Smooth muscle cell (in vitro differentiated cells): ENCODE results near the gene SFI1. TPM values are rescaled to one million over a fixed set of nuclear protein-coding genes. Genes with fewer than 3 reads are reported as not detected.

Experiments used
- DNase-seq: peaks from one replicate; lab custom pipeline; 2025; ENCODE audit not compliant: unreplicated experiment; lab: John Stamatoyannopoulos, UW
- H2AFZ ChIP-seq: fragments of 200-600 bp; sonication (generic); 2 replicates; pipeline ENCODE4 v1.6.0; 2016; ENCODE audit warnings: antibody characterized with exemption, low read depth, mild to moderate bottlenecking
- H3F3A ChIP-seq: fragments of 200-600 bp; sonication (generic); 2 replicates; pipeline ENCODE4 v1.6.0; 2017; ENCODE audit warnings: antibody characterized with exemption, low read depth
- H3K27ac ChIP-seq: fragments of 200-600 bp; sonication (generic); 2 replicates; pipeline ENCODE4 v1.5.1; 2016; ENCODE audit warnings: low read depth, mild to moderate bottlenecking
- H3K27me3 ChIP-seq: fragments of 200-600 bp; sonication (generic); 2 replicates; pipeline ENCODE4 v1.6.1; 2016; ENCODE audit warnings: low read depth, mild to moderate bottlenecking
- H3K36me3 ChIP-seq: fragments of 200-600 bp; sonication (generic); 2 replicates; pipeline ENCODE4 v1.5.1; 2016; ENCODE audit warnings: low read depth
- H3K4me1 ChIP-seq: fragments of 200-600 bp; sonication (generic); 2 replicates; pipeline ENCODE4 v1.5.1; 2016; ENCODE audit warnings: low read depth
- H3K4me2 ChIP-seq: fragments of 200-600 bp; sonication (generic); 2 replicates; pipeline ENCODE4 v1.6.0; 2016; ENCODE audit warnings: mild to moderate bottlenecking
- H3K4me3 ChIP-seq: fragments of 200-600 bp; sonication (generic); 2 replicates; pipeline ENCODE4 v1.5.1; 2016; ENCODE audit warnings: mild to moderate bottlenecking
- H3K79me2 ChIP-seq: fragments of 200-600 bp; sonication (generic); 2 replicates; pipeline ENCODE4 v1.6.0; 2016; ENCODE audit warnings: low read depth, mild to moderate bottlenecking
- H3K9ac ChIP-seq: fragments of 200-600 bp; sonication (generic); 2 replicates; pipeline ENCODE4 v1.6.0; 2016; ENCODE audit warnings: low read depth
- H3K9me3 ChIP-seq: fragments of 200-600 bp; sonication (generic); replicated peaks from 2 replicates; pipeline ENCODE4 v1.5.1; 2016; ENCODE audit warnings: low read depth
- H4K20me1 ChIP-seq: fragments of 200-600 bp; sonication (generic); 2 replicates; pipeline ENCODE4 v1.6.0; 2016; ENCODE audit warnings: low read depth
- WGBS: methylation state at CpG from one replicate; pipeline ENCODE4 v1.1.7; 2016; ENCODE audit warnings: low lambda C conversion rate; 5-methylcytosine and 5-hydroxymethylcytosine counted together
- polyA plus RNA-seq: library from polyadenylated mRNA; unstranded; fragments of >200 nt; fragmentation: Nextera tagmentation; extraction: Ambion mirVana; gene quantifications from 2 replicates; pipeline ENCODE4 v1.2.1, GENCODE V29; 2016
- total RNA-seq: library from RNA; depleted of rRNA; stranded (reverse); fragments of >200 nt; gene quantifications from 2 replicates; pipeline ENCODE4 v1.2.3, GENCODE V29; 2014
- TF ChIP-seq, protein P1 (sequence below): fragments of 200-600 bp; sonication (generic); IDR thresholded peaks from 2 replicates; pipeline ENCODE4 v1.5.1; 2017; ENCODE audit warnings: borderline replicate concordance, mild to moderate bottlenecking, antibody characterized with exemption; ENCODE audit not compliant: insufficient read depth, poor library complexity, severe bottlenecking

The SFI1 gene
- total and polyA plus RNA-seq, 2 experiments from 2014 or later, result 8.7 to 26.9 TPM

DNA sequence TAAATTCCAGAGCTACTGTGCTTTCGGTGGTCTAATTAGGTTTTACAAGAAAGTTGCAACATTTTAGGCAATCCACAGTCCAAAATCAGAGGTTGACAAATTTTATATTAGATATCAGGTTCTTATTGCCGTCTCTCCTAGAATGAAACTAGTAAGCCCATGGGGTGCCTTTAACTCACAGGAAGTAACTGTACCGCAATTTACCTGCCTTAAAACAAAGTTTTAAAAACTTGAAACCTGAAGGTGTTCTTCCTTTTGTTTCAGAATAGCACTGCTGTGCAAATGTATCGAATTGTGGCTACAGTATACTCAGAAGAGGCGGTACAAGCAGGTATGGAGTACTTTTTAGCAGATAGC lies 88.4 kb downstream of the SFI1 start:
- Histone ChIP-seq H3K27ac (peak overlapping the region; percentile 95), H3K4me3 (no peak overlapping the region), H3K9me3 (no peaks in the 10 kb centered on the region), H3K4me2 (peak overlapping the region; percentile 7), H3K36me3 (no peaks in the 10 kb centered on the region), H3K9ac (no peak overlapping the region), H2AFZ (no peak overlapping the region), H3K4me1 (peaks cover 7% of the 10 kb centered on the region), H3F3A (peaks cover 12% of the 10 kb centered on the region), H3K79me2 (no peaks in the 10 kb centered on the region), H4K20me1 (no peaks in the 10 kb centered on the region), H3K27me3 (no peaks in the 10 kb centered on the region)
- DNase-seq, result no peak
- TF ChIP-seq, protein P1, sequence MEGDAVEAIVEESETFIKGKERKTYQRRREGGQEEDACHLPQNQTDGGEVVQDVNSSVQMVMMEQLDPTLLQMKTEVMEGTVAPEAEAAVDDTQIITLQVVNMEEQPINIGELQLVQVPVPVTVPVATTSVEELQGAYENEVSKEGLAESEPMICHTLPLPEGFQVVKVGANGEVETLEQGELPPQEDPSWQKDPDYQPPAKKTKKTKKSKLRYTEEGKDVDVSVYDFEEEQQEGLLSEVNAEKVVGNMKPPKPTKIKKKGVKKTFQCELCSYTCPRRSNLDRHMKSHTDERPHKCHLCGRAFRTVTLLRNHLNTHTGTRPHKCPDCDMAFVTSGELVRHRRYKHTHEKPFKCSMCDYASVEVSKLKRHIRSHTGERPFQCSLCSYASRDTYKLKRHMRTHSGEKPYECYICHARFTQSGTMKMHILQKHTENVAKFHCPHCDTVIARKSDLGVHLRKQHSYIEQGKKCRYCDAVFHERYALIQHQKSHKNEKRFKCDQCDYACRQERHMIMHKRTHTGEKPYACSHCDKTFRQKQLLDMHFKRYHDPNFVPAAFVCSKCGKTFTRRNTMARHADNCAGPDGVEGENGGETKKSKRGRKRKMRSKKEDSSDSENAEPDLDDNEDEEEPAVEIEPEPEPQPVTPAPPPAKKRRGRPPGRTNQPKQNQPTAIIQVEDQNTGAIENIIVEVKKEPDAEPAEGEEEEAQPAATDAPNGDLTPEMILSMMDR, result no peak
- WGBS, result 80% methylated on average over 5 of the region's 5 CpGs

GRCh38 chr22:31585161-31585859 lies 89.0 kb downstream of the SFI1 start:
- DNase-seq, result no peak
- H3K27ac ChIP-seq, result peak overlapping the region; percentile 95
- TF ChIP-seq, protein P1, result no peak

GRCh38 chr22:31586137-31586920 lies 90.0 kb downstream of the SFI1 start:
- Histone ChIP-seq H3F3A (peaks cover 12% of the 10 kb centered on the region), H3K27ac (peak overlapping the region; percentile 95), H3K4me1 (peaks cover 7% of the 10 kb centered on the region), H3K4me3 (no peak overlapping the region), H3K9ac (peak overlapping the region; percentile 40), H3K27me3 (no peaks in the 10 kb centered on the region), H2AFZ (no peak overlapping the region), H3K36me3 (no peaks in the 10 kb centered on the region), H4K20me1 (no peaks in the 10 kb centered on the region), H3K9me3 (no peaks in the 10 kb centered on the region), H3K4me2 (peak overlapping the region; percentile 52), H3K79me2 (no peaks in the 10 kb centered on the region)
- DNase-seq, result no peak
- TF ChIP-seq, protein P1, result no peak
- 61% methylated on average over 7 of the region's 7 CpGs for WGBS

More at GRCh38 chr22:31585161-31585859, 89.0 kb downstream of the SFI1 start:
- Histone ChIP-seq H2AFZ (no peak overlapping the region), H3K9ac (peak overlapping the region; percentile 40), H3K9me3 (no peaks in the 10 kb centered on the region), H3K4me1 (peaks cover 7% of the 10 kb centered on the region), H3K36me3 (no peaks in the 10 kb centered on the region), H3K4me3 (no peak overlapping the region), H3F3A (peaks cover 12% of the 10 kb centered on the region), H4K20me1 (no peaks in the 10 kb centered on the region), H3K79me2 (no peaks in the 10 kb centered on the region), H3K27me3 (no peaks in the 10 kb centered on the region), H3K4me2 (peak overlapping the region; percentile 52)
- 69% methylated on average over 3 of the region's 3 CpGs for WGBS
